Breast epithelium (tissue), 3 donors: Measurements from ENCODE around the gene IL21R.

Source experiments
- POLR2A ChIP-seq: fragments of 450-650 bp; IDR thresholded peaks from one replicate; pipeline ENCODE4 v1.6.1; 2016; ENCODE audit warnings: antibody characterized with exemption, mild to moderate bottlenecking, moderate library complexity
- TF ChIP-seq, protein P1 (sequence below), 3 donors: fragments of 450-650 bp; IDR thresholded peaks; one replicate each; pipeline ENCODE4 v1.5.1; 2016 to 2017; ENCODE audit warnings: antibody characterized with exemption in 3 of 3, mild to moderate bottlenecking in 3 of 3, moderate library complexity in 3 of 3

DNA sequence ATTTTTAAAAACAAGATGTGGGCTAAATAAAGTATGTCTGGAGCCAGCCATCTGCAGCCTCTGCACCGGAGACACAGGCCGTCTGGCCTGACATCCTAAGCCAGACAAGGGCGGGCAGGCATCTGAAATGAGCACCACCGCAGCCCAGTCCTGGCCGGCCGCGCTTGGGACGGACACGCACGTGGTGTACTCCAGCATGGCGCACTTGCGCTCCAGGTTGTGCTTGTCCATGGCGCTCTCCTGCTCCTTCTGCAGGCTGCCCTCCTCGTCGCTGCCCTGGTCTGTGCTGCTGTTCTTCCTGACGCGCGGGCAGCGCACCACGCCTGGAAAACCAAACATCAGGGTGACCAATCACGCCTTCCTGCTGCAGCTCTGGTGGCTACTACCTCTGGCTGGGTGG is 87.4 kb downstream of the IL21R start:
- TF ChIP-seq, protein P1, sequence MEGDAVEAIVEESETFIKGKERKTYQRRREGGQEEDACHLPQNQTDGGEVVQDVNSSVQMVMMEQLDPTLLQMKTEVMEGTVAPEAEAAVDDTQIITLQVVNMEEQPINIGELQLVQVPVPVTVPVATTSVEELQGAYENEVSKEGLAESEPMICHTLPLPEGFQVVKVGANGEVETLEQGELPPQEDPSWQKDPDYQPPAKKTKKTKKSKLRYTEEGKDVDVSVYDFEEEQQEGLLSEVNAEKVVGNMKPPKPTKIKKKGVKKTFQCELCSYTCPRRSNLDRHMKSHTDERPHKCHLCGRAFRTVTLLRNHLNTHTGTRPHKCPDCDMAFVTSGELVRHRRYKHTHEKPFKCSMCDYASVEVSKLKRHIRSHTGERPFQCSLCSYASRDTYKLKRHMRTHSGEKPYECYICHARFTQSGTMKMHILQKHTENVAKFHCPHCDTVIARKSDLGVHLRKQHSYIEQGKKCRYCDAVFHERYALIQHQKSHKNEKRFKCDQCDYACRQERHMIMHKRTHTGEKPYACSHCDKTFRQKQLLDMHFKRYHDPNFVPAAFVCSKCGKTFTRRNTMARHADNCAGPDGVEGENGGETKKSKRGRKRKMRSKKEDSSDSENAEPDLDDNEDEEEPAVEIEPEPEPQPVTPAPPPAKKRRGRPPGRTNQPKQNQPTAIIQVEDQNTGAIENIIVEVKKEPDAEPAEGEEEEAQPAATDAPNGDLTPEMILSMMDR (IDR thresholded peaks at IDR 0.05), result no peak
- no peak for TF ChIP-seq POLR2A
